GM18519 (cell line): ENCODE results near the gene ACVR1.
"Not testable (repeated sequence)": the region's sequence is repeated elsewhere in the genome, so short reads cannot be mapped to it uniquely, and the experiment has no call there.

Source experiments
- ATAC-seq: cut with Tn5 transposase; IDR thresholded peaks from one replicate; pipeline ENCODE4 v1.9.1; 2021; ENCODE audit warnings: mild to moderate bottlenecking, moderate library complexity; ENCODE audit not compliant: unreplicated experiment, low FRiP score

ACVR1 gene

GRCh38 chr2:157771234-157771633 lies 104.9 kb downstream of the ACVR1 start:
- no peak for ATAC-seq

GRCh38 chr2:157769856-157770255 lies 106.3 kb downstream of the ACVR1 start:
- no peak for ATAC-seq

DNA sequence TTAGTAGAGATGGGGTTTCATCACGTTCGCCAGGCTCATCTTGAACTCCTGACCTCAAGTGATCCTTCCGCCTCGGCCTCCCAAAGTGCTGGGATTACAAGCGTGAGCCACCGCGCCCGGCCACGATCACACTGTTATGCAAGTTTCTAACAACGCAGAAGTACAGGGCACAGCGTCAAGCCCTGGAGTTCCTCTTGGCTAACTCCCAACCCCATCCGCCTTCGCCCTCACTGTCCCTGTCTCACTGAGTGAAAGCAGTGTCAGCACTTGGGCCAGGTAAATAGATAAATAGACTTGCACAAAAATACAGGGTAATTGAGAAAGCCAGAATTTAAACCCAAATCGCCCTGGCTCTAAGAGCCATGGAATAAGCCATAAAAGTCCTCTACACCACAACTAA lies 111.7 kb downstream of the ACVR1 start:
- ATAC-seq, result no peak

- ATAC-seq, result no peak
Observed at GRCh38 chr2:157761520-157761919, 114.6 kb downstream of the ACVR1 start.

DNA sequence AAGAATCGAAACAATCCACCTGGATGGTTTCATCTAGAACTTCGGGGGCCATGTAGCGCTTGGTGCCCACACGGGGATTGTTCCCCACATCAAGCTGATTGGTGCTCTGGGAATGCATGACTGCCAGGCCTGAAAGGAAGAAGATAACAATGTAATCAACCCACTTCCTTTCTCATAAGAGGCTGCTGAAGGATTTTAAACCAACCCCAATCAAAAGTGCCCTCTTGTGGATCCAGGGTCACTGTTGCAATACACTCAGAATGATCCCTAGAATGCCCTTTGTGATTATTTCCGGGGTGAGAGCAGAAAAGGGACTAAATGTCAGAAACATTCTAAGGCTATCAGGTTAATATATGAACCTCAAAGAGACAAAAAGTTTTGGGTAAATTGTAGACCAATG lies 115.2 kb downstream of the ACVR1 start:
- ATAC-seq, result no peak

DNA sequence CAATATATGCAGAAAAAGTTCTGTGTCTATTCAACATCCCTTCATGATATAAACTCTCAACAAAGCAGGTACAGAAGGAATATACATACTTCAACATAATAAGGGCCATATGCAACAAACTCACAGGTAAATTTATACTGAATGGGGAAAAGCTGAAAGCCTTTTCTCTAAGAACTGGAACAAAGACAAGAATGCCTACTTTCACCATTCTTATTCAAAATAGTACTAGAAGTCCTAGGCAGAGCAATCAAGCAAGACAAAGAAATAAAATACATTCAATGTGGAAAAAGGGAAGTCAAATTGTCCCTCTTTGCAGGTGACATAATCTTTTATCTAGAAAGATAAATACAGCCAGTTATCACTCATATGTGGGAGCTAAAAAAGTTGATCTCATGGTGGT lies 116.3 kb downstream of the ACVR1 start:
- no peak for ATAC-seq

GRCh38 chr2:157758586-157758985 lies 117.5 kb downstream of the ACVR1 start:
- no peak for ATAC-seq

GRCh38 chr2:157757500-157757899 lies 118.6 kb downstream of the ACVR1 start:
- ATAC-seq, result no peak

DNA sequence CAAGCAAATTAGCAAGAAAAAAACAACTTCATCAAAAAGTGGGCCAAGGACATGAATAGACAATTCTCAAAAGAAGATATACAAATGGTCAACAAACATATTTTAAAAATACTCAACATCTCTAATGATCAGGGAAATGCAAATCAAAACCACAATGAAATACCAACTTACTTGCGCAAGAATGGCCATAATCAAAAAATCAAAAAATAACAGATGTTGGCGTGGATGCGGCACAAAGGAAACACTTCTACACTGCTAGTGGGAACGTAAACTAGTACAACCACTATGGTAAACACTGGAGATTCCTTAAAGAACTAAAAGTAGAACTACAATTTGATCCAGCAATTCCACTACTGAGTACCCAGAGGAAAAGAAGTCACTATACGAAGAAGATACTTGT lies 119.7 kb downstream of the ACVR1 start:
- not testable (repeated sequence) for ATAC-seq

- ATAC-seq, result peak; percentile 37
Observed at GRCh38 chr2:157751462-157752058, 124.6 kb downstream of the ACVR1 start.

DNA sequence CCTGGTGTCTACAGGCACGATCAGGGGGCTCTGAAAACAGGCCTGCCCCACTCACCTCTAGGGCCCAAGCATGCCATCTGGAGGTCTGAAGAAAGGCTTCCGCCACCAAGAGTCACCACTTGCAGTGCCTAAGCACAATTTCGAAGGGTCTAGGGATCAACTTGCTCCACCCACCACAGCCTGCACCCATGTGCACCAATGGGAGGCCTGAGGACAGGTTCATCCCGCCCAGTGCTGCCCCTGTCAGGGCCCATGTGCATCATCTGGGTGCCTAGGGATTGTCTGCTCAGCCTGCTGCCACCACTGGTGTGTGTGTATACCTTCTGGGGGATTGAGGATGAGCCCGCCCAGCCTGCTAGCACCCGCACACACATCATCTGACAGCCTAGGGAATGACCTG lies 126.4 kb downstream of the ACVR1 start:
- ATAC-seq, result no peak

DNA sequence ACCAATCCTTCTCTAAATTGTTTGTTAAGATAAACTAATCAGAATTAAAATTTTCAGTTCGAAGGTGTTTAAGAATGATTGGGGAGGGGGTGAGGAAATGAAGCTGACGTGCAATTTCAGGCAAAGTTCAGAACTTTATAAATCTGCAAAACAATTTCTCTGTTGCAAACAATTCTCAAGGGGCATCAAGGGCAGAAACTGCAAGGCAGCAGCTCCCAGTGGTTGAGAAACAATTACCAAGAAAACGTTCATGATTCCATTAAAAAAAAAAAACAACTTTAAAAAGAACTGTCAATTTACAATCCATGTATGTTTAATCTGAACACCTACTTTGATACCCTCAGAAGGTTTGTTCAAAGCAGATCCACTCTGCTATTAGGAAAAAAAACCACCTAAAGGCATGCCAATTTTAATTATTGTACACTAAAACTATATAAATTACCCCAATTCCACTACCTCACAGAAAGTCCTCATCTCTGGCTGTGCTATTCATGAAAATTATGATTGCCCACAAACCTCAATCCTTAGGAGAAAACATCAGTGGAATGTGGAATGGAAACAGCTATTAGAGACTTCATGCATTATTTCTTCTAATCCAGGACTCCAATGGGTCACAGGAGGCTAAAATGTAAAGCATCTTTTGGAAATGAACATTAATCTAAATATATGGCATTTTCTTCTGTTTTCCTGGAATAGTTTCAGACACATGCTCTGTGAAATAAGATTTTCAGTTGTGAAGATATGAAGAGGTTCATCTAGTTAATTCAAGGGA lies 127.6 kb downstream of the ACVR1 start:
- ATAC-seq, result no peak

- ATAC-seq, result peak; percentile 71
Observed at GRCh38 chr2:157747695-157748370, 128.3 kb downstream of the ACVR1 start.

DNA sequence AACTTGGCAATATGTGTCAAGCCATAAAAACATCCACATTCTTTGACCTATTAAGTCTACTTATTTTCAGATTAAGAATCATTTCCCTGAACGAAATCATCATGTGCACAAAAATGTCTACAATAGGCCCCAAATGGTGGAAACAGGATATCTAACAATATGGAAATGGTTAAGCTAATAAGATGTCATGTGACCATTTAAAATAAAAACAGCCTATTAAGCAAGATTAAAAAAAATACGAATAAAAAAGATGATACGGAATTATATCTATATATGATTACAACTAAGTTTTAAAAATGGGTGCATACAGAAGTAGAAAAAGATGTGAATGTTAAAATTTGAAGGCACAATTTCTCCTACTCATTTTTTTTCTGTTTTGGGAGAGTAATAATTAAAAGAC lies 128.8 kb downstream of the ACVR1 start:
- ATAC-seq, result no peak

- ATAC-seq, result no peak
Observed at GRCh38 chr2:157746234-157746950, 129.7 kb downstream of the ACVR1 start.

- ATAC-seq, result no peak
Observed at GRCh38 chr2:157744571-157745076, 131.5 kb downstream of the ACVR1 start.

GRCh38 chr2:157743051-157743450 lies 133.1 kb downstream of the ACVR1 start:
- peak; percentile 56 for ATAC-seq

DNA sequence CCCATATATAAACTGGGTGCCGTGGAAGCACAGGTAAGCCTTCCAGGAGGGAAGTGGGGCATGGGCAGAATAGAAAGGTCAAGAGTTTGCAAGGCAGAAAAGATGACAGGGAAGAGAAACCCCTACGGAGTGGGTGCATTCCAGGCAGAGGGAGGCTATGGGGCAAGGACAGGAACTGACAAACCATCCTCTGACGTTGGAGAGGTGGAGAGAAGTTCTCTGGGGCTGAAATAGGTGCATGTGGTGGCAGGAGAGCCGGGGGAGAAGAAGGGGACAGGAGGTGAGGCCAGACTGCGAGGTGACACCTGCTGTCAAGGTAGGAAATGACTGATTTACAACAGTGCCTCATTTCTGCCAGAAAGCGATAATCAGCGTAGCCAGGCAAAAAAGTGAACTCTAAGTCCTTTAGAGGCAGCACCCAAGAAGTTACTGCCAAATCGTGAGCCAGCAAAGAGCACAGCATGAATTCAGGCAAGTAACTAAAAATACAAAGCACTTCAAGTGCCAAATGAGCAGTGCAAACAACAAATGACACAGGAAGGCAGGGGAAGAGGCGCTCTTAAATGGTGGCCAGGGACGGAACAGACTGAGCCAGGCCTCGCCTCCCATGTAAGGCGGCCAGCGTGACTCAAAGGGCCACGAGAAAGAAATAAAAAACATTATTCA lies 134.2 kb downstream of the ACVR1 start:
- ATAC-seq, result no peak

DNA sequence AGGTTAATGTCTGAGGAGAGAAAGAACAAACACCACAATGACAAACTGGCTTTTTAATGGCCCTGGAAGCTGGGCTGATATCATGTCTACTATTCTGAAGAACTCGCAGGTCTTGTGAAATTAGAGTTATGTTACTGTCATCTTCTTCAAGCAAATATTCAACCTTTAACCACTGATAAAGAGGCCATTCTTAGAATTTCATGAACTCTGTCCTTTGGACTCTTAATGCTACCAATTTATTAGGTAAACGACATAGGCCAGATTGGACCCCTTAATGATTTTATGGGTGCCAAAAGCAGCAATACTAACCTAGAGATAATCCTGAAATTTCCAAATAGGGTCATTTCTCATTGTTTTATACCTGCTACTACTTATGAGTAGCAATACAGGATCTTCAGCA lies 138.5 kb downstream of the ACVR1 start:
- no peak for ATAC-seq

DNA sequence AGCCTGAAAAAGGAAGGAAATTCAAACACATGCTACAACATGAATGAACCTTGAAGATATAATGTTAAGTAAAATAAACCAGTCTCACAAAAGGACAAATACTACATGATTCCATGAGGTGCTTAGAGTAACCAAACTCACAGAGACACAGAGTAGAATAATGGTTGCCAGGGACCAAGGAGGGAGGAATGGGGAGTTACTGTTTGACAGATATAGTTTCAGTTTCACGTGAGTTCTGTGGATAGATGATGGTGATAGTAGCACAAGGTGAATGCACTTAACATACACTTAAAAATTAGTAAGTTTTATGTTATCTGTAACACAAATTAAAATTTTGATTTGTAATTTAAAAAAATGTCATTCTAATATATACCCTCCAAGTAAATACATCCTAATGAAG lies 140.6 kb downstream of the ACVR1 start:
- ATAC-seq, result peak; percentile 46
